Activated CD8-positive, alpha-beta memory T cell treated with anti-CD3 and anti-CD28 coated beads, Interleukin-2, amount 50 U/mL, for 1 hour (primary cell): ENCODE measurements around the gene PRKCSH.
"Not testable (repeated sequence)": the region's sequence is repeated elsewhere in the genome, so short reads cannot be mapped to it uniquely, and the experiment has no call there.

ENCODE experiments used
- DNase-seq: peaks from one replicate; pipeline ENCODE4 v3.0.0-alpha.2; 2020; ENCODE audit errors: extremely low read depth

PRKCSH gene

DNA sequence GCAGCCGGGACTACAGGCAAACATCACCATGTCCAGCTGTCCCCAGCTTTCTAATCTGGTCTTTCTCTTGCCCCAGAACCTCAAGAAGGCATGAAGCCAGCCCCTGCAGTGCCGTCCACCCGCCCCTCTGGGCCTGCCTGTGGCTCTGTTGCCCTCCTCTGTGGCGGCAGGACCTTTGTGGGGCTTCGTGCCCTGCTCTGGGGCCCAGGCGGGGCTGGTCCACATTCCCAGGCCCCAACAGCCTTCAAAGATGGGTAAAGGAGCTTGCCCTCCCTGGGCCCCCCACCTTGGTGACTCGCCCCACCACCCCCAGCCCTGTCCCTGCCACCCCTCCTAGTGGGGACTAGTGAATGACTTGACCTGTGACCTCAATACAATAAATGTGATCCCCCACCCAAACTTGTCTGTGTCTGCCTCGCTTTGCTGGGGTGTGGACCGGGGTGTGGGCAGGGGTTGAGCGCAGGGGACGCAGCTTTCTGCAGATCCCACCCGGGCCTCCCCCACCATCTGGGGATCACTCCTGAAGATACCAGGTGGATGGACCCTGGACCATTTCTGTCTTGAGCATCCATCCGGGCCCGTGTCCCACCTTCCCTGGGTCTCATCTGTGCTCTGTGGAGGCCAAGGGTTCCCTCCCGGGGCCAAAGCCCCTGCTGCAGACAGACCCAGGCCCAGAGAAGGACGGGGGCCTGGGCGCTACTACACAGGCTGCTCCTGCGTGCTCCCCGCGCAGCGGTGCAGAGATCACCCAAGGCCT lies 15.3 kb downstream of the PRKCSH start:
- DNase-seq = no peak

DNA sequence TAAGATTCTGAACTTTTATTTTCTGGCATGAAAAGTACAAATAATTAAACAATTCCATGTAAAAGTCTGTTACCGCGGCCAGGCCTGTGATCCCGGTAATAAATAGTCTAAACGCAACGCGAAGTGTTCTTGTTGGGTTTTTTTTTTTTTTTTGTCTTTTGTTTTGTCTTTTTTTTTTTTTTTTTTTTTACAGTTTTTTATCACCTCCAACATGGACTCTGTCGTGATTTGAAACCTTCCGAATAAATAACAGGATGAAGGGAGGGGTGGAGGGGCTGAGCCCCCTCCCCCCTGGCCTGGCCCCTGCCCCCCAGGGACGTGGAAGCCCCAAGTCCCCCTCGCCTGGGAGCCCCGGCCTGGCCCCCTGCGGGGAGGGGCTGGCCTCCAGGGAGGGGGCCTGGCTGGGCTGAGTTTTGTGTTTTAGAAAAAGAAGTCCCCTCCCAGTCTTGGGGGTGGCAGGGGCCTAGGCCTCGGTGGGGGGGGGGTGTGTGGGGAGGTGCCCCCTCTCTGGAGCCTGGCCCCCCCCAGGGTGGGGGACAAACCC lies 16.0 kb downstream of the PRKCSH start:
- DNase-seq = no peak

DNA sequence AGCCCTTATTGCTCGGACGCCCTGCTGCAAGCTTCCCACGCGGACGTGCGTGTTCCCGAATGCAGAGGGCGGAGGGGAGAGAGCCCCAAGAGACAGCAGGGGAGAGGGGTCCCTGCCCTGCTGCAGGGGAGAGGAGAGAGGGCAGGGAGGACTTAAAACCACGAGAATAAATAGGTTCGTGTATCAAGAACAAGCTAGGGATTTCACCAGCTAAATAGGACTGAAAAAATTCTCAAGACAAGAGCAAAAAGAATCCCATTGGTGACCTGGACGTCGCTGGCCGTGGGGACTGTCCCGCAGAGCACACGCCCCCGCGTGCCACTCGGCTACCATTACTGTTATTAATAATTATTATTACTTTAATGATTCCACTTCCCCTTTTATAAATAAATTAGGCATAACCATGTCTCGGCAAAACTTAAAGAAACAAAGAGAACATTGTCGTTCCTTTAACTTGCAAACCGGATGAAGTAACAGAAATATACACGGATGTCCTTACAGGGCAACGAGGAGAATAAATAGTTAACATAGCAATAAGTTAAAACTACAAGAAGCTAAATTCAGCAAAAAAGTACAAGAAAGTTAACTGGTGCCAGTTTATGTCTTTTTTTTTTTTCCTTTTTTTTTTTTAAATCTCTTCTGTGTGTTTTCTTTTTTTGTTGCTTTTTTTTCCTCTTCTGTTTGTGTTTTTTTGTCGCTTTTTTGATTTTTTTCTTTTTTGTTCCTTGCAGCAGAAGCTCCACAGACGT lies 16.6 kb downstream of the PRKCSH start:
- no peak for DNase-seq

DNA sequence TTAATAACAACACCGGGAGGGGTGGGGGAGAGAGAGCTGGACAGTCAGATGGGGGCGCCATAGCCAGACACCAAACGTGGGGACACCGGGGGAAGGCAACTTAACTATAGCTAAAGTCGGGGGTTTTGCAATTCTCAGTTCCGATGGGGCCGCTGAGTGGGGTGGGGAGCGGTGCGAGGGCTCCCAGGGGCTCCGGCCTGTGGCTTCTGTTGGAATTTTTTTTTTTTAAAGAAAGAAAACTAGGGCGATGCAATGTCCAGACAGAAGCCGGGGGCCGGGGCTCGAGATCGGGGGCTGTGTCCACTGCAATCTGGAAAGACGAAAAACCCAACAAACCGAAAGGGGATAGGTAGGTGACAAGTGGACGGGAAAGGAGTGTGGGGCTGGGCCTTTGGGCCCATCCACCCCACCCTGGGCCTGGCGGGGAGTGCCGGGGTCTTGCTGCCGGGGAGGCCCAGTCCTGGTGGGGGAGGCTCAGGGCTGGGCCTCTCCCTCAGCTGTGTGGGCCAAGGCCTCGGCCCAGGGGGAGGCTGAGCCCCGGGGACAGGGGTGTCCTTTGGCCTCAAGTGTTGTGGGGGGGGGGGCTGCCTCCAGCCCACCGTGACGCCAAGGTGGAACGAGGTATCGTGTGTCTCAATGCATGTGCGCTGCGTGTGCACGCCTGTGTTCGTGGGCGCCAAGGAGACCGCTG lies 17.3 kb downstream of the PRKCSH start:
- DNase-seq = no peak

DNA sequence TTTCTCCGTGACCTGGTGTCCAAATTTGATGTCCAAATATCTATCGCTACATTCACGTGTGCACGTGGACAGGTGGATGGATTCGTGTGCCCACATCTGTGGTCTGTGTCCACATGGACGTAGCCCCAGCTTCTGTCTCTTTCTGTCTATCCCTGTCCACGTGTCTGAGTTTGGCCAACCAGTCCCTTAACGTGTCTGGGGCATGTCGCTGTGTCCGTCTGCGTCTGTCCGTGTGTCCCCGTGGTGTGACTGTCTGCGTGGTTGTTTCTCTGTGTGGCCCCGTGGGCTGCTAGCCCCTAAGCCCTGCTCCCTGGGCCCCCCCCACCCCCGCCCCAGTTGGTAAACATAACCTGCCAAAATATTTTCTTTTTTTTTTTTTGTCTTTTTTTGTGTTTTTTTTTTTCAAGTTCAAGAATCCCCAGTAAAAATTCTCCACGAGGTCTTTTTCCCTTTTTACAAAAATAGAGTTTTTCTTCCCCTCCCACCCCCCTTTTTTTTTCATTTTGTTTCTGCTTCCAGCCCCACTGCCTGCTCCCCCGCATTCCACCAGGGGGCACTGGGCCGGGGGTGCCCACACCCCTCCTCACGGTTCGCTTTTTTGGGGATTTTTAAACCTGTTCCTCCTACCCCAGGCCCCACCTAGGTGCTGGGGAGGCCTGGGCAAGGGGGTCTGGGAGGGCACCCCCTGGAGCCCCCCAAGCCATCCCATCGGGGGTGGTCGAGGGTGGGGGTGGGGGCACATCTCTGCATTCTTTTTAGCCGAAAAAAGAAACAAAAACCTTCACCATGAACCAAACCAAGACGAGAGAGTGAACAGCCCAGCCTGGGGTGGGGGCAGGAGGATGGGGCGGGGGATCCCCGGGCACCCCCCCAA lies 18.3 kb downstream of the PRKCSH start:
- DNase-seq = no peak

DNA sequence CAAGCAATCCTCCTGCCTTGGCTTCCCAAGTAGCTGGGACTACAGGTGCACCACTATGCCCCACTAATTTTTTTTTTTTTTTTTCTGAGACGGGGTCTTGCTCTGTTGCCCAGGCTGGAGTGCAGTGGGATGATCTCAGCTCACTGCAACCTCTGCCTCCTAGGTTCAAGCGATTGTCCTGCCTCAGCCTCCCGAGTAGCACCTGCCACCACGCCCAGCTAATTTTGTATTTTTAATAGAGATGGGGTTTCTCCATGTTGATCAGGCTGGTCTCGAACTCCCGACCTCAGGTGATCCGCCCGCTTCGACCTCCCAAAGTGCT lies 19.8 kb downstream of the PRKCSH start:
- not testable (repeated sequence) for DNase-seq

DNA sequence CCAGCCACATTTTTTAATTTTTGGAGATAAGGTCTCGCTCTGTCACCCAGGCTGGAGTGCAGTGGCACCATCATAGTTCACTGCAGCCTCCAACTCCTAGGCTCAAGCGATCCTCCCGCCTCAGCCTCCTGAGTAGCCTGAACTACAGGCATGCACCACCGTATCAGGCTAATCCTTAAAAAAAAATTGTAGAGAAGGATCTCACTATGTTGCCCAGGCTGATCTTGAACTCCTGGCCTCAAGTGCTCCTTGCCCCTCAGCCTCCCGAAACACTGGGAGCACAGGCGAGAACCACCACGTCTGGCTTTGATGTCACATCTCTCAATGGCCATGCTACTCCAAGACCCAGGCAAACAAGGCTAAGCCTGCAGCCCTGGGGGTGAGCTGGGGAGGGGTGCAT lies 21.2 kb downstream of the PRKCSH start:
- no peak for DNase-seq

DNA sequence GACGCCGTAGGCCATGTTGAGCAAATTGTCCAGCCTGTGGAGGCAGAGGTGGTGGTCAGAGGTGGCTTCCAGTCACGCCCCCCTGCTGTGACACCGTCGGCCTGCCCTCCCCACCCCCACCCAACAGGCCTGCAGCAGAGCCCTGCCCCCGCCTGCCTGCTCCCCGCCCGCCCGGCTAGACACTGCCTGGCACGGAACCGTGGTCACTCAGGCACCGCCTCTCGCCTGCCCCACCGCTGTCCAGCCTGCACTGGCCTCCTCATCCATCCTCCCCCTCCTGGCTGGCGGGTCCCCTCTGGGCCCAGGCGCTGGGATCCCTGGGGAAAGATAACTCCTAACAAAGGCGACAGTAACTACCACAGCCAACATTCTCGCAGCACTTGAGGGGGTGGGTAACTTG lies 21.7 kb downstream of the PRKCSH start:
- no peak for DNase-seq

DNA sequence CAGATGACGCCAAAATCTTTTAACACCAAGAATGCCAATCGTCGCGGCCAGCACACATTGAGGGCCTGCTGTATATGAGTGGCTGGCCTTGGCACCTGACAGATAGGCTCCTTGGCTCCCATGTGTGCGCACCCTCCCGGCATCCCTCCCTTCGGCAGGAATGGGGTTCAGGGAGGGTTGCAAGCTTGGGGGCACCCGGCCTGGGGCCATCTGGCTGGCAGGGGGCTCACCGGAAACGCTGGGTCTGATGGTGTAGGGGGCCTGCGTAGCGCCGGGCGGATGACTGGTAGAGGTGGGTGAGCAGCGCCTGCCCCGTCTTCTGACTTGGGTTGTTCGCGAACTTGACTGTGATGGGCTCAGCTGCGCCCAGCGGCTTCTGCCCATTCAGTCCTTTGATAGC lies 22.4 kb downstream of the PRKCSH start:
- DNase-seq = no peak

DNA sequence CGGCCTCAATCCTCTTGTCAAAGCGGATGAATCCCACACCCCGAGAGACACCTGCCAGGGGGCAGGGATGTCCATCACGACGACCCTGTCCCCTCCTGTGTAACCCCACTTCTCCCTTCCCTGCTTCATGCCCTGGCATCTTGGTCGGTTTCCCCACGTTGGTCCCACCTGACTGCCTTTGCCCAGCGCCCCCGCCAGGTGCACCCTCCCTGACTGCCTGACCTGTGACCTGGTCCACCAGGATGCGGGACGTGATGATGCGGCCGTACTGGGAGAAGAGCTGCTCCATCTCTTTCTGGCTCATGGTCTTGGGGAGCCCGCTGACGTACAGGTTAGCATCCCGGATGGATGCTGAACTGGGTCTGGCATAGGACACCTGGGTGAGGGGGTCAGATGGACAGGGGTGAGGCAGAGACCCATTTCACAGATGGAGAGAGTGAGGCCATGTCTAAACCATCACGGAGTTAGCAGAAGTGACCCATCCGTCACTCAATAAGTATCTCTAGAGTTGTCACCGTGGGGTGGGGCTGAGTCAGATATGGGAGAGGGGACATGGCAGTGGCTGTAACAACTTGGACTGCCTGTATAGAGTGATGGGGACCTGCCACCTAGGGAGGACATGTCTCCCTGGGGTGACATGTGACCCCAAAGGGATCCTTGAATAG lies 22.9 kb downstream of the PRKCSH start:
- no peak for DNase-seq

DNA sequence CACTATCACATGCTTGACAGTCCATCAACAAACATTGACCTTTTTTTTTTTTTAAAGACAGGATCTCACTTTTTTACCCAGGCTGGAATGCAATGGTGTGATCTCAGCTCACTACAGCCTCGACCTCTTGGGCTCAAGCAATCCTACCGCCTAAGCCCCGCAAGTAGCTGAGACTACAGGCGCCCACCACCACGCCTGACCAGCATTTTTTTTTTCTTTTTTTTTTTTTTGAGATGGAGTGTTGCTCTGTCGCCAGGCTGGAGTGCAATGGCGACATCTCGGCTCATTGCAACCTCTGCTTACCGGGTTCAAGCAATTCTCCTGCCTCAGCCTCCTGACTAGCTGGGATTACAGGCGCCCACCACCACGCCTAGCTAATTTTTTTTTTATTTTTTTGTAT lies 23.5 kb downstream of the PRKCSH start:
- DNase-seq = not testable (repeated sequence)

DNA sequence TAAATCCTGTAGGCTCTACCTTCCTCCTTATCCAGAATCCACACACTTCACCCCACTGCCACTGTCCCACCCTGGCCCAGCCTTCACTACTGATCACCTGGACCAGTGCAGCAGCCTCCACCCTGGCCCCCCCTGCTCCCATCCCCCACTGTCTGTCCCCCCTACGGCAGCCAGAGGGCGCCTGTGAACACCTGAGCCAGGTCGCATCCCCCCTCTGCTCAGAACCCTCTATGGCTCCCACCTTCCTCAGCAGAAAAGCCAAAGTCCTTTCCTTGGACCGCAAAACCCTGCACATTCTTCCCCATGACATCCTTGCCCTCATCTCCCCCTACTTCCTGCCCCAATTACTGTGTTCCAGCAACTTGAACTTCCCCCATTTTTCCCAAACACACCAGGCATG lies 24.8 kb downstream of the PRKCSH start:
- no peak for DNase-seq

DNA sequence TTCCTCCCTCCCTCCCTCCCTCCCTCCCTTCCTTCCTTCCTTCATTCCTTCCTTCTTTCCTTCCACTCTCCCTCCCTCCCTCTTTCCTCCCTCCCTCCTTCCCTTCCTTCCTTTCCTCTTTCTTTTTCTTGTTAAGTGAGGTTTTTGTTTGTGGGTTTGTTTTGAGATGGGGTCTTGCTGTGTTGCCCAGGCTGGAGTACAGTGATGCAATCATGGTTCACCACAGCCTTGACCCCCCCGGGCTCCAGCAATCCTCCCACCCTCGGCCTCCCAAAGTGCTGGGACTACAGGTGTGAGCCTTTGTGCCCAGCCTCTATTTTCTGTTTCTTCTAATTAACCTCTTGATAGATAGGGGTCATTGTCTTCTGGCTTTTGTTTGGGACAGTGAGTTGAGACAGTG lies 26.0 kb downstream of the PRKCSH start:
- DNase-seq = no peak

DNA sequence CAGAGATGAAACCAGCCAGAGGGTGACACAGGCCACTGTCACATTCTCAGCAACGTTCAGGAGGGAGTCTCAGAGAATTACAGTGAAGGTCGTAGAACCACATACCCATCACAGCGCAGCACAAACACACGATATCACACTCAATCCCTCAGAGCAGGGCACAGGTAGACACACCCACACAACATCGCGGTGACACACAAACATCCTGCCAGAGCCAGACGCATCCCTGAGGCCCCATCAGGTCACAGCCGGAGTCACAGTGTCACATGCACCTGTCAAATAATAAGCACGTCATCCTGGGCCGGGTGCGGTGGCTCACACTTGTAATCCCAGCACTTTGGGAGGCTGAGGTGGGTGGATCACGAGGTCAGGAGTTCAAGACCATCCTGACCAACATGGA lies 28.0 kb downstream of the PRKCSH start:
- no peak for DNase-seq

DNA sequence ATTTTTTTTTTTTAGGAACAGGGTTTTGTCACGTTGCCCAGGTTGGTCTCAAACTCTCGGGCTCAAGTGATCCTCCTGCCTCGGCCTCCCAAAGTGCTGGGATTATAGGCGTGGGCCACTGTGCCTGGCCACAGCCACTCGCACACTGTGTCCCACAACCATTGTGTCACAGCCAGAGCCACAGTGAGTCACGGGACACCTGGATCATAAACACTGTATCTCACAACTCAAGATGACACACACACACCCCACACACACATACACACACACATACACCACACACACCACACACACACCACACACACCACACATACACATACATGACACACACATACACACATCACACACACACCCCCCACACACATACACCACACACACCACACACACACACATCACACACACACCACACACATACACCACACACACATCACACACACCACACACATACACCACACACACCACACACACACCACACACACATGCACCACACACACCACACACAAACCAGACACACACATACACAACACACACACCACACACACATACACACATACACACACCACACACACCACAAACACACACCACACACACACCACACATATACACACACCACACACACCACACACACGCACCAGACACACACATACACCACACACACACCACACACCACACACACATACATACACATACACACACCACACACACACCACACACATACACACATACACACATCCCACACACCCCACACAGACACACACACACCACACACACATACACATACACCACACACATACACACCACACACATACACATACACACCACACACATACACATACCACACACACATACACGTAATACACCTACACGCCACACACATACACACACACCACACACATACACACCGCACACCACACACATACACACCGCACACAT lies 29.2 kb downstream of the PRKCSH start:
- no peak for DNase-seq

DNA sequence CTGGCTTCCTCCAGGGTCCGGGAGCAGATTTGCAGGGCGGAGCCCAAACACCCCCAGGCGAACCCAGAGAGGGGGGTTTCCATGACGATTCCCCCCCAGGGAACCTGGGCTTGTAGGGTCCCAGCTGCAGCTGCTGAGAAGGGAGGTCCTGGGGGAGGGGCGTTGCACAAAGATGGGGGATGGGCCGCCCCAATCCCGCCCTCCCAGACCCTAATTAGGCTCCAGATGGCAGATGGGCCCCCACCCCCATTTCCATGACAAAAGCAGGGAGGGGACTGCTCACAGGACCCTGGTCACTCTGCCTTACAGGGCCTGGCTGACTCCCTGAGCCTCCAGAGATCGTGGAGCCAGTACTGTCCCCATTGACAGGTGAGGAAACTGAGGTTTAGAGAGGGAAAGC lies 30.2 kb downstream of the PRKCSH start:
- no peak for DNase-seq

DNA sequence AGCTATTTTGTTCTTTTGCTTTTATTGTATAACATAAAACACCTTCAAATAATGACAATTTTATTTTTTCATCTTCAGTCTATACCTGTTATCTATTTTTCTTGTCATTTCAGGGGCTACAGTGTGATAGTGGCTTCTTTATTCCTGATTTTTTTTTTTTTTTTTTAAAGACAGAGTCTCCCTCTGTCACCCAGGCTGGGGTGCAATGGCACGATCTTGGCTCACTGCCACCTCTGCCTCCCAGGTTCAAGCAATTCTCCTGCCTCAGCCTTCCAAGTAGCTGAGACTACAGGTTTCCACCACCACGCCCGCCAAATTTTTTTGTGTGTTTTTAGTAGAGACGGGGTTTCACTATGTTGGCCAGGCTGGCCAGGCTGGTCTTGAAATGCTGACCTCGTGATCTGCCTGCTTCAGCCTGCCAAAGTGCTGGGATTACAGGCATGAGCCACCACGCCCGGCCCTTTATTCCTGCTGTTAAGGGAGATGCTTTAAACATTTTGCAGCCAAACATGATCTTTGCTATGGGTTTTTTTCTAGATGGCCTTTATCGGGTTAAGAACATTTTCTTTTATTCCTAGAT lies 32.9 kb downstream of the PRKCSH start:
- not testable (repeated sequence) for DNase-seq

DNA sequence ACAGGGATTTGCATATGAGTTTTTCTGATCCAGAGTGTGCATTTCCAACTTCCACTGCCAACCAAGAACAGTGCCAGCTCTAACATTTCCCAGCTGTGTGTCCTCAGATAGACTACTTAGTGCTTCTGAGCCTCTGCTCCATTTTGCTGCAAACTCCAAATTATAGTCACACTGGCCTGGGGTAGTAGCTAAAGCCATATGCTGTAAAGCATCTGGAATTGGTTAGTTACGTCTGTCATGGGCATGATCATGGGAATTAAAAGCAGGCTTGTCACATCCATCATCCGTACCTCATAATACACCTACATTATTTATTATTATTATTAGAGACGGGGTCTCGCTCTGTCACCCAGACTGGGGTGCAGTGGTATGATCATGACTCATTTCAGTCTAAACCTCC lies 38.3 kb downstream of the PRKCSH start:
- DNase-seq = no peak

DNA sequence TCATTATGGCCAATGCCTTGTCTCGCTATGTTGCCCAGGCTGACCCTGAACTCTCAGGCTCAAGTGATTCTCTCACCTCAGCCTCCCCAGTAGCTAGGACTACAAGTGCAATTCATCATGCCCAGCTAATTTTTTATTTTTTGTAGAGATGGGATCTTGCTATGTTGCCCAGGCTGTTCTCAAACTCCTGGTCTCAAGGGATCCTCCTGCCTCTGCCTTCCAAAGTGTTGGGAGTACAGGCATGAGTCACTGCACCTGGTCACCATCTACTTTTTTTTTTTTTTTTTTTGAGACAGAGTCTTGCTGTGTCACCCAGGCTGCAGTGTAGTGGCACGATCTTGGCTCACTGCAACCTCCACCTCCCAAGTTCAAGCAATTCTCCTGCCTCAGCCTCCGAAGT lies 39.9 kb downstream of the PRKCSH start:
- DNase-seq = not testable (repeated sequence)

DNA sequence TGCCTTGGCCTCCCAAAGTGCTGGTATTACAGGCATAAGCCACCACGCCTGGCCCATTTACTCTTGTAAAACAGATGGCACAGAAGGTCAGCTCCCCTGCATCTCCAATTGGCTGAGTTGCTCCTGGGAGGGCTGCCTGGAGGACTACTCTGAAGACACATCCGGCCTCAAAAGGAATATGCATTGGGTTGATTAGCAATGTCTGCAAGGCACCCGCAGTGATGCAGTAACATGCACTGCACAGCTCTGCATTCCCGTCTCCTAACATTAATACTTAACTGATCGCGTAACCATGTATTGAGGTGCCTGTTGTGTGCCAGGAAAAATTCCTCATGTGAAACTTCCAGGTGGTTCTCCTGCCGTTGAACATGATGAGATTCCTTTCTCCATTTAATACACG lies 40.4 kb downstream of the PRKCSH start:
- no peak for DNase-seq
